Neural progenitor cell (in vitro differentiated cells): Measurements from ENCODE around the gene C19orf67. TPM values are rescaled to one million over a fixed set of nuclear protein-coding genes. Genes with fewer than 3 reads are reported as not detected.

Experiments
- DNase-seq: peaks from one replicate; pipeline ENCODE4 v3.0.0-alpha.2; 2016; ENCODE audit warnings: low spot score
- H2AFZ ChIP-seq: fragments of 200-600 bp; sonication (generic); replicated peaks from 2 replicates; pipeline ENCODE4 v1.6.1; 2016; ENCODE audit warnings: antibody characterized with exemption
- H3F3A ChIP-seq: fragments of 200-600 bp; sonication (generic); 2 replicates; pipeline ENCODE4 v1.6.1; 2016; ENCODE audit warnings: antibody characterized with exemption, low read depth
- H3K27ac ChIP-seq: fragments of 200-600 bp; sonication (generic); 2 replicates; pipeline ENCODE4 v1.5.1; 2016; ENCODE audit warnings: mild to moderate bottlenecking
- H3K27me3 ChIP-seq: fragments of 200-600 bp; sonication (generic); 2 replicates; pipeline ENCODE4 v1.6.1; 2016; ENCODE audit warnings: mild to moderate bottlenecking, moderate library complexity
- H3K36me3 ChIP-seq: fragments of 200-600 bp; sonication (generic); 2 replicates; pipeline ENCODE4 v1.5.1; 2016
- H3K4me1 ChIP-seq: fragments of 200-600 bp; sonication (generic); 2 replicates; pipeline ENCODE4 v1.6.1; 2016; ENCODE audit warnings: mixed run types
- H3K4me2 ChIP-seq: fragments of 200-600 bp; sonication (generic); 2 replicates; pipeline ENCODE4 v1.6.1; 2016
- H3K4me3 ChIP-seq: fragments of 200-600 bp; sonication (generic); 2 replicates; pipeline ENCODE4 v1.5.1; 2016
- H3K79me2 ChIP-seq: fragments of 200-600 bp; sonication (generic); 2 replicates; pipeline ENCODE4 v1.6.1; 2016; ENCODE audit warnings: low read depth
- H3K9ac ChIP-seq: fragments of 200-600 bp; sonication (generic); 2 replicates; pipeline ENCODE4 v1.6.1; 2016
- H3K9me3 ChIP-seq: fragments of 200-600 bp; sonication (generic); 2 replicates; pipeline ENCODE4 v1.5.1; 2016; ENCODE audit warnings: low read depth
- H4K20me1 ChIP-seq: fragments of 200-600 bp; sonication (generic); 2 replicates; pipeline ENCODE4 v1.6.1; 2016; ENCODE audit warnings: low read depth
- H3K27ac Mint-ChIP-seq: 3 replicates; pipeline ENCODE4 v1.8.0; 2021; ENCODE audit warnings: mixed read lengths
- H3K27me3 Mint-ChIP-seq: 2 replicates; pipeline ENCODE4 v1.8.0; 2022; ENCODE audit warnings: low read depth, mild to moderate bottlenecking, inconsistent platforms, moderate library complexity, mixed read lengths; ENCODE audit not compliant: insufficient read depth
- H3K36me3 Mint-ChIP-seq: 3 replicates; pipeline ENCODE4 v1.8.0; 2021; ENCODE audit warnings: mixed read lengths
- H3K4me1 Mint-ChIP-seq: 3 replicates; pipeline ENCODE4 v1.8.0; 2021; ENCODE audit warnings: mixed read lengths
- H3K4me3 Mint-ChIP-seq: 3 replicates; pipeline ENCODE4 v1.8.0; 2021; ENCODE audit warnings: mild to moderate bottlenecking, moderate library complexity, mixed read lengths
- H3K9me3 Mint-ChIP-seq: 3 replicates; pipeline ENCODE4 v1.8.0; 2020; ENCODE audit warnings: mixed read lengths
- CTCF ChIP-seq: fragments of 200-600 bp; sonication (generic); IDR thresholded peaks from 2 replicates; pipeline ENCODE4 v1.5.1; 2017; ENCODE audit warnings: antibody characterized with exemption, mild to moderate bottlenecking
- EZH2 ChIP-seq: fragments of 200-600 bp; sonication (generic); IDR thresholded peaks from 2 replicates; pipeline ENCODE4 v1.6.1; 2017; ENCODE audit warnings: antibody characterized with exemption, mild to moderate bottlenecking, moderate library complexity
- EZH2phosphoT487 ChIP-seq: fragments of 200-600 bp; sonication (generic); IDR thresholded peaks from 2 replicates; pipeline ENCODE4 v1.6.1; 2017; ENCODE audit warnings: antibody characterized with exemption
- total RNA-seq: library from RNA; depleted of rRNA; stranded (reverse); fragments of >200 nt; gene quantifications from 2 replicates; pipeline ENCODE4 v1.2.3, GENCODE V29; 2015; ENCODE audit warnings: low replicate concordance

The C19orf67 gene
- total RNA-seq, 1 donor from 2014 or later, result not detected

- DNase-seq, result no peak
- TF ChIP-seq CTCF (no peak), EZH2 (no peak), EZH2phosphoT487 (no peak)
- Histone ChIP-seq H3K36me3 (no peaks in the 10 kb centered on the region), H4K20me1 (peaks cover 3% of the 10 kb centered on the region), H3K4me3 (no peak overlapping the region), H2AFZ (no peak overlapping the region), H3K9me3 (no peaks in the 10 kb centered on the region), H3K27ac (no peak overlapping the region), H3K4me1 (no peaks in the 10 kb centered on the region), H3F3A (no peaks in the 10 kb centered on the region), H3K9ac (no peak overlapping the region), H3K27me3 (no peaks in the 10 kb centered on the region), H3K4me2 (no peak overlapping the region), H3K79me2 (no peaks in the 10 kb centered on the region)
- no peak overlapping the region for H3K27ac Mint-ChIP-seq
- no peak overlapping the region for H3K4me3 Mint-ChIP-seq
- no peaks in the 10 kb centered on the region for H3K4me1 Mint-ChIP-seq
- no peaks in the 10 kb centered on the region for H3K9me3 Mint-ChIP-seq
- H3K27me3 Mint-ChIP-seq, result no peaks in the 10 kb centered on the region
- peaks cover 12% of the 10 kb centered on the region for H3K36me3 Mint-ChIP-seq
Observed at GRCh38 chr19:14102756-14103155, 17.2 kb upstream of the C19orf67 start.

GRCh38 chr19:14102102-14102696, 16.6 kb upstream of the C19orf67 start:
- no peak overlapping the region for H3K9ac ChIP-seq
- no peaks in the 10 kb centered on the region for H3K9me3 Mint-ChIP-seq

GRCh38 chr19:14101003-14101545, 15.5 kb upstream of the C19orf67 start:
- Mint-ChIP-seq H3K27me3 (peaks cover 2% of the 10 kb centered on the region), H3K4me1 (no peaks in the 10 kb centered on the region), H3K4me3 (no peak overlapping the region), H3K27ac (no peak overlapping the region), H3K36me3 (peaks cover 19% of the 10 kb centered on the region), H3K9me3 (no peaks in the 10 kb centered on the region)
- Histone ChIP-seq H3K4me3 (no peak overlapping the region), H3K36me3 (no peaks in the 10 kb centered on the region), H3K9me3 (no peaks in the 10 kb centered on the region), H2AFZ (no peak overlapping the region), H3K9ac (no peak overlapping the region), H3K4me1 (no peaks in the 10 kb centered on the region), H3K79me2 (no peaks in the 10 kb centered on the region), H3K27me3 (no peaks in the 10 kb centered on the region), H4K20me1 (peaks cover 3% of the 10 kb centered on the region), H3K4me2 (no peak overlapping the region), H3F3A (no peaks in the 10 kb centered on the region), H3K27ac (no peak overlapping the region)
- TF ChIP-seq CTCF (no peak), EZH2phosphoT487 (no peak)
- DNase-seq, result no peak

More at GRCh38 chr19:14102102-14102696, 16.6 kb upstream of the C19orf67 start:
- Histone ChIP-seq H3K27ac (no peak overlapping the region), H3K79me2 (no peaks in the 10 kb centered on the region), H3K4me1 (no peaks in the 10 kb centered on the region), H3K9me3 (no peaks in the 10 kb centered on the region), H3F3A (no peaks in the 10 kb centered on the region), H3K4me2 (no peak overlapping the region), H3K36me3 (no peaks in the 10 kb centered on the region), H2AFZ (no peak overlapping the region), H4K20me1 (peaks cover 3% of the 10 kb centered on the region), H3K4me3 (no peak overlapping the region), H3K27me3 (no peaks in the 10 kb centered on the region)
- H3K4me1 Mint-ChIP-seq, result no peaks in the 10 kb centered on the region
- H3K36me3 Mint-ChIP-seq, result peaks cover 14% of the 10 kb centered on the region
- H3K4me3 Mint-ChIP-seq, result no peak overlapping the region
- no peak overlapping the region for H3K27ac Mint-ChIP-seq
- TF ChIP-seq CTCF (no peak), EZH2phosphoT487 (no peak), EZH2 (no peak)
- no peaks in the 10 kb centered on the region for H3K27me3 Mint-ChIP-seq
- DNase-seq, result no peak
